LoVo (cell line): ENCODE measurements around the gene UFM1.
A peak's percentile ranks its signal among the peaks of the same experiment; 100 is the strongest.
"Not testable (repeated sequence)": the region's sequence is repeated elsewhere in the genome, so short reads cannot be mapped to it uniquely, and the experiment has no call there.

ENCODE experiments used
- DNase-seq: peaks from one replicate; pipeline ENCODE4 v3.0.0-alpha.2; 2016; ENCODE audit warnings: low spot score

Gene UFM1

DNA sequence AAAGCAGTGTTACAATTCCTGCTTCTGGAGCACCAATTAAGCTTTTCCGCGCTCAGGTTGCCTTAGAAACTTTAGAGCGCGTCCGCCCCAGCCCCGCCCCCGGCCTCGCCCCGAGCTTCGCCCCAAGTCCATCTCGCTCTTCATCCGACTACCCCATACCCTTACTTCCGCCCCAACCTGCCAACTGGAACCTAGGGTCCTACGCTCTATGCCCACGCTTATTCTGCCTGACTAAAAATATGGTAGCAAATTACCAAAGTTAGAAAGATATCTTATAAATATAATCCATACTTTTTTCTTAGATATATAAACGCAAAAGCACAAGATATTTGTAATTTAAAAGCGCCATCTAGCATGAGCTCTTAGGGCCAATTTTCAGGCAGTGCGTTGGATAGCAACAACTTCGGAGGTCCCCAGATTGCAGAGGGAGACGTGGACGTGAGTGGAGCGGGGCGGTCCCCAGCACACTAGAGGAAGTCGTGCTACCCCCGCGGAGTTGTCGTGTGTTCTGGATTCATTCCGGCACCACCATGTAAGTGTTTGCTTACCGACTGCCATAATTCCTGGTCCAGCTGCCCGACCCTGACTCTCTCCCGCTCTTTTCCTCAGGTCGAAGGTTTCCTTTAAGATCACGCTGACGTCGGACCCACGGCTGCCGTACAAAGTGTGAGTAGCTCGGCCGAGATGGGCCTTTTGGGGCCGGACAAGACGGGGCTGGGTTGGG lies at the start of gene UFM1:
Gene UFM1, plus strand, starts transcription at position 462 of the 724 bp plus-strand sequence. Its CDS starts 69 bp downstream, at position 531.
- DNase-seq: peak; percentile 92

DNA sequence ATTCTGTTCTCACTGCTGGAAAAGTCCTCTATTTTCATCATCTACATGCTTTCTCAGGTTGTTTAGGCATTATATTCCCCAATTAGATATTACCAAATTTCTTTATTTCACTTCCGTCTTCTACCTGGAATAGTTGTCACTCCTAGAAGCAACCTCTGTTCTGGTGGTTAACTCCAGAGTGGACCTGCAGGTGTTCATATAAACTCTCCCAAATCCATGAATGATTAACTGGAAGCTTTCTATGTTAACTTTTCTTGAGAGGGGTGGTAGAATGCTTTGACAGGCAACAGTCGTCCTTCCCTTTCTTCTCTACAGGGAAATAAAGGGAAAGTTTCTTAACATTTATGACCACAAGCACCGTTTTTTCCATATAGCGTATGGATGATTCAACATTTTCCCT lies 48.4 kb upstream of the UFM1 start:
- no peak for DNase-seq

DNA sequence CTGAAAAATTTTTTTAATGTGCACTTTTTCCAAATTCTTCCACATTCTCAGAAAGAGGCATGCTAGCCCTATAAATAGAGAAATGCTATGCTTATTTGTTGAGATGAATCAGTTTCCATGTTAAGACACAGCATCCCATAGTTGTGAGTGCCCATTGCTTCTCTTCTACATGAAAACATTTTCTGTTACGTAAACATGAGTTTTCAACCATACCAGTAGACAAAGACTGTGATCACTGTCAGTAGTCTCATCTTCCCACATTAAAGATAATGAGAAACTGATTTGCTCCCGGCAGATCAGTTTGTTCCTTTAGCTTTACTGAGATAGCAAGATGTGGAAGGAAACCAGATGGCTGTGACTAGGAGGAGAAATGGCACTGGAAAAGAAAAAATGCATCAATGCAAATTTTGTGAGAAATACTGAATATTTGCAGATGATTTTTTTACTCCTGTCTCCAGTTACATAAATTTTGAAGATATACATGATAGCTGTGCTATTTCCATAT lies 45.8 kb upstream of the UFM1 start:
- no peak for DNase-seq

DNA sequence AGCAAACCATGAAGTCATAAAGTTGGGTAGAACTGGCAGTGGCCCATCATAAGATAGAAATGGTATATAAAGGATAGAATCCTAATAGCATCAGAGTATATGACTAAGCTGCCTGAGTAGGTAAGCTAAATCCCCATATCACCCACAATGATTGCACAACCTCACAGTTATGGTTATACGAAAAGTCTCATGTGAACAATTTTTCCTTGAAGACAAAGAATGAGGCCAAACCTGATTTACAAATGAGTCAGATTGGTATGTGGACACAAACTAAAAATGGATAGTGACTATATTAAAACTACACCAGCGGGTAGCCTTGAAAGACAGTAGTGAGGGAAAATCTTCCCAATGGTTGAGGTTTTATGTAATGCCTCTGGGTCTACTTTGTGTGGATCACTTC lies 40.9 kb upstream of the UFM1 start:
- DNase-seq: no peak

DNA sequence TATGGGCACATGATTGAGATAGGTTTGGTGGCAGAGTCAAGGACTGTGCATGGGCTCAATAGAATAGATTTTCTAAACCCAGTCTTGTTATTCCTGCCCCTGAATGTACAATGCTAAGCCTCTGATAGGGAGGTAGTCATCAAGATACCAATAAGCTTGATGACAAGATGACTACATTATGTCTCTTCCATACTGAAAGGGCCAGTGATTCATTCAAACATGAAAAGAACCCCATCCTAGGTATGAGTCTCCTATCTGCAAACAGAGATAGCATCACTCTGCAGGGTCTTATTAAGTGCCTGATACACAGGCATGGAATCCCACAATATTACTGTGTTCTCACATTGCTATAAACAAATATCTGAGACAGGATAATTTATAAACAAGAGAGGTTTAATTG lies 40.3 kb upstream of the UFM1 start:
- no peak for DNase-seq

DNA sequence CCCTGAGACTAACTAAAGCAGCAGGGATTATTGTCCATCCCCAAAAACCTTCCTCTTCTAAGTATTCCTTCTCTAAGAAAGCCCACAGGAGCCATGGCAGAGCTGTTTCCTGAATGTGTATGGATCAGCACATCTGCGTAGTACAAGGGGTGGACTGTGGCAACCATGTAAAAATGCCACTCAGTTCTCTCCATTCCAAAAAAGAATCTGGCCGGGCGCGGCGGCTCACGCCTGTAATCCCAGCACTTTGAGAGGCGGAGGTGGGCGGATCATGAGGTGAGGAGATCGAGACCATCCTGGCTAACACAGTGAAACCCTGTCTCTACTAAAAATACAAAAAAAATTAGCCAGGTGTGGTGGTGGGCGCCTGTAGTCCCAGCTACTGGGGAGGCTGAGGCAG lies 38.5 kb upstream of the UFM1 start:
- DNase-seq: not testable (repeated sequence)

DNA sequence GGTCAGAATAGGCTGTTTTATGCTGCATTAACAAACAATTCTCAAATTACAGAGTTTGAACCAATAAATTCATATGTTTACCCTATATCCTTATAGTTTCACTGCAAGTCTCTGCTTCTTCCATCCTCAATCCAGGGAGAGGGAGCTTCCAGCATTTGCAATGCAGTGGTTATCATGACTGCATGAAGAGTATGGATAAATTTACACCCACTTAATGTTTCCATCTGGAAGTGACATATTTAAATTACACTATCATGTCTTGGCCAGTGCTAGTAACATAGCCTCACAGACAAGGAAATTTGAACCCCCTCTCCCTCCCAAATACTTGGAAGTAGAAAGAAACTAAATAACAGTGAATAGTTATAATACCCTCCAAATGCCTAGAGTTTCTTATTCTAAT lies 33.5 kb upstream of the UFM1 start:
- DNase-seq: no peak

DNA sequence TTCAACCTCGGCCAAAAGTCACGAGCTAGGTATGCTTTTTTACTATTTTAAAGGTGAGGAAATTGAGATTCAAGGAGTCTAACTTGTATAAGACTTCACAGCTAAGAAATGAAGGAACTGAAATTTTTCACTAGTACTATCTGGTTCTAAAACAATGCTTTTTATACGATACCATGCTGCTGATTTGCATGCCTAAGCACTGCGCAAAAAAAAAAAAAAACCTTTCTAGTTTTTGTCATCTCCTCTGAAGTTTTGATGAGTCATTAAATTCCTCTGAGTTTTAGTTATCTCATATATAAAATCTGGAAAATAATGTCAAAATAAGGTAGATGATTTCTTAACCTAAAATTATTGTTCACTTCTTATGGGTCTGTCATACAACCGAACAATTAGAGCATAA lies 28.0 kb upstream of the UFM1 start:
- no peak for DNase-seq

DNA sequence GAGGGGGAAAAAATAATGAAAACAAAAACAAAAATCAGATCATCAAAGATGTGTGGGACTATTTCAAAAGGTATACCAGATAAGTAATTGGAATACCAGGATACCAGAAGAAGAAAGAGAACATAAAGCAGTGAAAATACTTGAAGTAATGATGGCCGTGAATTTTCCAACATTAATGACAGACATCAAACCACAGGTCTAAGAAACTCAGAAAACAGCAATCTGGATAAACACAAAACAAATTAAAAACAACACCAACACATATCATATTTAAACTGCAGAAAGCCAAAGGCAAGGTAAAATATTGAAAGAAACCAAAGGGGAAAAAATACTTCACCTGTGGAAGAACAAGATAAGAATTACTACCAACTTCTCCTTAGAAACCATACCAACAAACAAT lies 24.2 kb upstream of the UFM1 start:
- DNase-seq: no peak

DNA sequence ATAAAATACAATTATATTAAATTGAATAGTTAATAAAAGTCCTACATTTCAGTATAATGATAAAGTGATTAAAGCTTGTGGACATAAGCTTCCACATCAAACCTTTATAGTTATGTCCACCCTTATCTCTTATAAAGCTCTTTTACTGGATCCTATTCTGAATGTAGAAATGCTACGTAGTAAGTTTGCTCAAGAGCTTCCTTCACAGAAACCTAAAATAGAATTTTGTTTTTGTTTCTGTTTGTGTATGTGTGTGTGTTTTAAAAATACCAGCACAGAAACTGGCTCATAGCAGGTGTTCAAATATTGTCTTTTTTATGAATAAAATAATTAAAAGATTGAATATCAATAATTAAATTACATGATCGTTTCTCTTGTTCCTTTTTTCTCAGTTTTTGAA lies 21.0 kb upstream of the UFM1 start:
- DNase-seq: no peak

DNA sequence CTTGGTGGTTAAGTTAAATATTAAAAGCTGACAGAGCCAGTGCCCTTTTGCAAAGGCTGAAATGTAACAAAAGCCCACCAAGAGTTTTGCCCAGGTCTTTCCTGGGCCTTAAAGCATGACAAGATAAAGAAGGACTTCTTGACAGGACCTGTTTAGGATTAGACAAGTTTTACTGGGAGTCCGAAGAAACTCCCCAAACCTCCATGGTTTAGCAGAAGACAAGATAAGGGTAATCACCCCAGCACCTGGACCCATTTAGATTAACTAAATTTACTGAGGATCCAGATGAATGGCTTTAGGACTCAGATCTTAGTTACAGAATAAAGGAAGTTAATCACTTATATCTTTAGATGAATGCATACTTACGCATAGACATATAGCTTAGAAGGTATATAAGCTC lies 14.8 kb upstream of the UFM1 start:
- DNase-seq: no peak

DNA sequence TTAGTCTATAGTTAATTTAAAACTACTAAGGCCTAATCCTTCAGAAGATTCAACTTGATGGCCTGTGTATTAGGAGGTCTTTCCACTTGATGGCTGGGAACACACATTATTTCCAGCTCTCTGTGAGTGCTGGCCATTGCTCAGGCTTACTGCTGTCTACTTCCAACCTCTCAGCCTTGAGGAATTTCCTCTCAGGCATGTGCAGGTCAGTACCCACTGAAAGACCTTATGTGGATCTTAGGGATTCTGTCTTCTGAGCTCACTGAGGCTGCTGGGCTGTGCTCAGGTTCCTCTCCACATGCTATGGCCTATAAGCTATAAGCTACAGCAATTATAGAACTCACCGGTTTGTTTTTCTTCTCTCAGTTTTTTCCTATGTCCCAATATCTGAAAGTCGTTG lies 11.6 kb upstream of the UFM1 start:
- no peak for DNase-seq

DNA sequence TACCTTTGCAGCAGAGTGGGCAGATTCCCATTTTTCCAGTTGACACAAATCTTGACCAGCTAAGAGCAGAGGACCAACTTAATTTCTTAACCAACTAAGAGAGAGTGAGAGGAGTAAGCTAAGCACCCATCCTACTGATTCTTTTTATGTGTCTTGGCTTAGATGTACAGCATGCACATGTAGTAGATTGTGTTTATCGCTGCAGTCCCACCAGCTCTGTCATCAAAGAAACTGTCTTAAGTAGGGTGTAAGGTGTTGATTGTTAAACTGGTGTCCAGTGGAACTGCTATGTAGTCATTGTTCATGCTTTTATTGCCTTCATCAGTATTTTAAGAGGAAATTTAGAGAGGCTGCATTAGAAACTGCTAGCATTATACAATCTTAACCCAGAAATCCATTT lies 9.0 kb upstream of the UFM1 start:
- no peak for DNase-seq

DNA sequence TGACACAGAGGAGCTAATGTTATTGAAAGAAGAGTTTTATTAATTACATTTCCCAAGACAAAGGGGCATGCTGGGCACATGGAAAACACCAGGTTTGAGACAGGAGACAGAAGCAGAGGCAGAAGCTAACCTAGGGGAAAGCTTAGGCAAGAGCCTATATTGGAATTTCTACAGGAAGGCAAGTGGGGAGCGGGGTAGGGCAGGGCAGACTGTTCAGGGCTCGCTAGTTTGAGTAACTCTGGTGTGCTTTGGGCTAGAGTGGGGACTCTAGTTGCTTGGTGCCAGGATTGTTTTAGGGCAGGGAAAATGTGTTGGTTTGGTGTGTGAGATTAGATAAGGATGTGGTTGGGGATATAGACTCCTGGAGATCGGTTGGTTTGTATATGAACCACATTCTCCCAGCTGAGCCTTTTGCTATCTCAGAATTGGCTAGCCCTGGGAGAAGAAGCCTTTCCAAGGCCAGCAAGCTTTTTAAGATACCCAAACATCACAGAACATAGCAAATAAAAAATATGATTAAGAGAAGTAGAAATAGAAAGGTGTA lies 8.4 kb upstream of the UFM1 start:
- no peak for DNase-seq

DNA sequence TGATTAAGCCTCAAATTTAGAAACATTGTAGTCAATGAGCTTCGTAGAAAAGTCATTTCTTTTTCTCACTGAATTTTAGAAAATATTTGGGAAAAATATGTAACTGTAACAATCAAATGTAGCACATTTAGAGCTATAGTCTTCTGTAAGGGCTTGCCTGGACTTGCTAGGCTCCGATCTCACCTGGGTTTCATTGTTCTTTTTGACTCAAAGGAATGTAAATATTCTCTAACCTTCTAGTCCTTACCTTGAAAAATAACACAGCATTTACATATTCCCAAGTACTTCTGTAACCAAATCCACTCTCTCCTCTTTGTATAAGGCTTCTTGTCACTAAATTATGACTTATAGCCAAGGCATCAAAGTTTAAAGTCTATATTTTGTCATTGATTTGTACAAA lies 2.9 kb upstream of the UFM1 start:
- DNase-seq: no peak

DNA sequence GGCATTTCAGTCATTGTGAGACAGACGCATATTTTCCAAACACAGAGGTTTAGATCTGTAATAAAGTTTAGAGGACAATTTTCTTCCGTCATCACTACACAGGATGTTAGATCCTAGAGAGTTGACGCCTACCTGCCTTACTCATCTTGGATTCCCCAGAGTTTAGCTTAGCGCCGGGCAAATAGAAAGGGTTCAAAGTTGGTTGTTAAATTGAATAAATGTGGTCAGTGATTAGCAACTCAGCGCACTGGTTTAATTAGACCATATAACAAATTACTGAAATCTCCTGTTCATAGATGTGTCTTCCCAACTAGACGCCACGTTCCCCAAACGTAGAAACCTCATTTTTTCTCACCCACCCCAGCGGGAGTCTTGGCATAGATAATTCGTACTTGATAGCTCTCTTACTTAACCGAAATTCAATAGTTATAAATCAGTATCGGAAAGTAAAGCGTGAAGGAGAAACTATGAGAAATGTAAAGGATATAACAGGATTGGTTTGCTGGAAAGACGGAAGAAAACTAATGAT lies 726 bp upstream of the UFM1 start:
- DNase-seq: peak; percentile 30

DNA sequence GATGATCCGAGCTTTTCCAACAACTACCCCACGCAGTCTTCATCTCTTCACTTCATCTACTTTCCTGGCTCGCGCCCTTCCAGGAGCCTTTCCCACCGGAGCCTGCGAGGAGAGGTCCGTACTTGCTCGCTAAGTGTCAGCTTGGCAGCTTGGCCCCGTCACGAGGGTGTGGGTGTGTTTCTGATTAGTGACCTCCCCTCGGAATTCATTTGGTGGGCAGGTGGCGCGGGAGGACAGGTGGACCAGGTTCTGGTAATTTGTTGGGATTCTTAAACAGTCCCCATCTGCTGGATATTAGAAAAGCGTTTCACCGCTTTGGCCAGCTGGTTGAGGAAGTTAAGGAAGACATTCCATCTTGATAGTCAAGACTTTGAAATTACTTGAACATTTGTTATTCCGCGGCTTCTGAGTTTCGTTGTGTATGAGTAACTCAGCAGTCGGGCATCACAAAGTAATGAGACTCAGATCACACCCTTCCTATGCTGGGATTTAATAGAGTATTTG lies 515 bp downstream of the UFM1 start:
- peak; percentile 56 for DNase-seq

DNA sequence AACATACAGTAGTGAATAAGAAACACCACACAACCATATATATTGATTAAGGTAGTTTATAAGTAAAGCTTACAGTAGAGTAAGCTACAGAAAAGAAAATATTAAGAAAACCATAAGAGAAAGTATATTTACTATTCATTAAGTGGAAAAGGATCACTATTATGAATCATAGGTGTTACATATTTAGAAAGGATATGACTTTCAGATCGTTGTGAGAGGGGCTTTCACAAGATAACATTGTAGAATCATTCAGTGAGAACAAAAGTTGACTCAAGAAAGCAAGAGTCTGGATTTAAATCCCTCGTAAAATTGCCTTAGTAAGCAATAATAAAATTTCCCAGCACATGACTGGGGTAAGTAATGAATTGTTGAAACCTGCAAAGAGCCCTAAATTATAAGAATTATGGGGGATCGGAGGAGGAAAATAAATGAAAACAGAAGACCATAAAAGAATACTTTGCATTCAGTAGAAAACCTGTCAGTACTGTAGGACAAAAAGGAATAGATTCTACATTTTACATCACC lies 6.0 kb downstream of the UFM1 start:
- no peak for DNase-seq

DNA sequence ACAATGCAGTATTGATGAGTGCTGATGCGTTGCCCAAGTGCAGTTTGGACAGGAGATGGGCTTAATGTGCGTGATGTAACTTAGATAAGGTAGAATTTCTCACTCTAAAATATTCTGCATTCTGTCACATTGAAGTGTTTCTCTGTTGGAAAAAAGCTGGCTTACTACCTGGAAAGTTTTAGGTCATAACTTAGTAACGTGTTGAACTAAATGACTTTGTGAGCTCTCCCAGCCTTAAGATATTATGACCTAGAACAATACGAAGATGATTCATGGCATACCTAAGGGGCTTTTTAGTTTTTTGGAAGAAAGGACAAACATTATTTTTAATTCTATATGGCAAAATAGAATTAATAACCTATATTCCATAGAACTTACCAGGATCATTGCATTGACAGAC lies 9.0 kb downstream of the UFM1 start:
- no peak for DNase-seq

DNA sequence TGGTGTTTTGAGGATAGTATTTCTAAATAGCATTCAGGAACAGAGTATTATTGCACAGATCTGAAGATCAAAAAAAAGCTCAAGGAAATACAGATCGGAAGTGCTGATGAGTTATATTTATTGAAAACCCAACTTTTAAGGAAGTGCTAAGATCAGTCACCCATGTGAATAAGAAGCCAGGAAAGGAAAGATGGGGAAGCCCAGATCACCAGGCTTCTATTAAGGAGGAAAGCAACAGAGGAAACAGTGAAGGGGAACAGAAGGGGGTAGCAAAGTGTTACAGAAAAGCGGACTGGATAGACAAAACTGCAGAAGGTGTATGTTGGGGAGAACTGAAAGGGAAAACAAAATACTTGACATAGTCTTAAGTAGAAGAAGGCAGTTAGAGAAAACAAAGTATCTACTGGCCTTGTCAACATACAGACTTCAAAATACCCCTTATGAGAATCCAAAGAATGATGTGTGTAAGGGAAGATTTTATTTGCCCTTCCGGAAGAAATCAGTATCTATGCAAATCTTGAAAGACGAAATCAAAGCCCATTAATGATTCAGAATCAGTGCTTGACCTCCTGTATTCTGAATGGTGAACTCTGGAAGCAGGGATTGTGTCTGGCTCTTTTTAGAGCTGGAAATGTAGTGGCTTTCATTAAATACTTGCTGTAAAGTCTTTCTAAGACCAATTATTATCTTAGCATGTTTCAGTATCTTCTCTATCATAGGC lies 12.1 kb downstream of the UFM1 start:
- DNase-seq: no peak

DNA sequence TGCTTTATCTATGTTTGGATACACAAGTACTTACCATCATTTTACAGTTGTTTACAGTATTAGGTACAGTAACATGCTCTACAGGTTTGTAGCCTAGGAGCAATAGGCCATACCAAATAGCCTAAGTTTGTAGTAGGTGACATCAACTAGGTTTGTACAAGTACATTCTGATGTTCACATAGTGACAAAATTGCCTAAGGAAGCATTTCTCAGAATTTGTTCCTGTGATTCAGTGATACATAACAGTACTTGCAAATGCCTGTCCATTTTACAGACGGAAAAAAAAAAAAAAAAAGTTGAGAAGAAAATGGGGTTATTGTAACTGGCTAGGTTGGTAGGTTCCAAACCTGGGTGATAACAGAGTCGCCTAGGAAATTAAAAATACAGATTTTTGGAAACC lies 13.6 kb downstream of the UFM1 start:
- no peak for DNase-seq

DNA sequence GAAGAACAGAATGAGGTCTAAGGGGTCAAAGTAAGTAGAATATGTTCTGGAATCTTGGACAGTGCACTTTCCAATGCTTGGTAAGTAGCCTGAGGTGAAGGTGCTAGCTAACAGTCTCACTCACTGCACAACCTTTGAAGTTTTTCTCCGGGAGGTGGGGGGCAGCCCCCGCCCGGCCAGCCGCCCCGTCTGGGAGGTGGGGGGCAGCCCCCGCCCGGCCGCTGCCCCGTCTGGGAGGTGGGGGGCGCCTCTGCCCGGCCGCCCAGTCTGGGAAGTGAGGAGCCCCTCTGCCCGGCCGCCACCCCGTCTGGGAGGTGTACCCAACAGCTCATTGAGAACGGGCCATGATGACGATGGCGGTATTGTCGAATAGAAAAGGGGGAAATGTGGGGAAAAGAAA lies 14.1 kb downstream of the UFM1 start:
- DNase-seq: not testable (repeated sequence)

DNA sequence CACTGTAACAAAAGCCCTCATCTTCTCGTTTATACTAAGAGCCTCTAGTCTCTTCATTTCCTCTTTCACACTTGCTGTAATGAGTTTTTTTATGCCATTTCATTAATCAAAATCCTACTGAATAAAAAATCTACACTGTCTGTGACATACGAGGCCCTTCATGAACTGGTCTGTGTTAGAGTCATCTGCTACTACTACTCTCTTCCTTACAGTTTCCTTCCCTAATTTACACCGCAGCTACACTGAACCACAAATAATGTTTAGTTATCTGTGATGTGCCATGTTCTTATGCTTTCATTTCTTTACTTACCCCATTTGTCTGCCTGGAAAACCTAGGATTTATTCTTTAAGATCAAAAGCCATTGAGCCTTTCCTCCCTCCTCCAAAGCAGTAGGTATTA lies 16.0 kb downstream of the UFM1 start:
- DNase-seq: no peak
